ENCODE measurements around the gene FNDC3A. TPM values are rescaled to one million over a fixed set of nuclear protein-coding genes. Genes with fewer than 3 reads are reported as not detected.

Gene FNDC3A
- total RNA-seq, 2 donors from 2014 or later, result 35.3 to 39.0 TPM

DNA sequence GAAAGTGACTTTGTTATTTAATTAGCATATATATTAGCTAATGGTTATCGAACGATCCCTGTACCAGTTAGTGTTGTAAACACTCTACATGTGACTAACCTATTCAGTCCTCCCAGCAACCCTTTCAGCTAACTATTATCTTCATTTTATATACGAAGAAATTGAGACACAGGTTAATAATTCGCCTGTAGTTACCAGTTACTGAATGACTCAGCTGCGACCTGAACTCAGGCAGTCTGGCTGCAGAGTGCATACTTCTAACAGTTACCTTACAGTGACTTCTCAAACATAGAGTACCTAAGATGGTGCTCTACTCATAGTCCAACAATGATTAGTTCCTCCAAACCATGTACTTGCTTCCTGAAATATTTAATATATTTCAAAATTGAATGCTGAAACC is 117.7 kb downstream of the FNDC3A start:
- ATAC-seq (no peak), DNase-seq (ENCODE audit: low spot score) (no peak)
- Mint-ChIP-seq H3K4me3 (no peak overlapping the region), H3K27ac (no peak overlapping the region), H3K4me1 (ENCODE audit: low read depth in 2 of 2) (peaks cover 0 to 5% of the 10 kb centered on the region in 2 donors), H3K36me3 (no peaks in the 10 kb centered on the region), H3K27me3 (no peaks in the 10 kb centered on the region), H3K9me3 (no peaks in the 10 kb centered on the region)

DNA sequence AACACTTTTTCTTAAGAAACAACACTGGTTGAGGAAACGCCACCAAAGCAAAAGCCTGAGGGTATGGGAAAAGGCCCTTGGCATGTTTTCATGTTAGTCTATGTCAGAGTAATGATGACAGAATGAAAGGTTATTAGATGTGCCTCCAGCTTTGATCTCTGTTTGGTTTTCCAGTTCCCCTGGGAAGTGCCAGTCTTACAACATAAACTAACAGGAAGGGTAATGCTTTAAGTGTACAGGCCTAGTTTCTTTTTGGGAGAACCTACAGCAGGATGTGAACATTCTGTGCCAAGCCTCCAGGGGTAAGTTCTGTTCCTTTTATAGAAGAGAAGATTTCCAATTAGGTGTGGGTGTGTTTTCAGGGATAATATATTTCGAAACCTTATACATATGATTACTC is 121.7 kb downstream of the FNDC3A start:
- Mint-ChIP-seq H3K9me3 (no peaks in the 10 kb centered on the region), H3K36me3 (no peaks in the 10 kb centered on the region), H3K4me3 (no peak overlapping the region), H3K27me3 (no peaks in the 10 kb centered on the region), H3K4me1 (ENCODE audit: low read depth in 2 of 2) (peaks cover 6 to 8% of the 10 kb centered on the region in 2 donors), H3K27ac (no peak overlapping the region)
- DNase-seq (ENCODE audit: low spot score) (no peak), ATAC-seq (no peak)

DNA sequence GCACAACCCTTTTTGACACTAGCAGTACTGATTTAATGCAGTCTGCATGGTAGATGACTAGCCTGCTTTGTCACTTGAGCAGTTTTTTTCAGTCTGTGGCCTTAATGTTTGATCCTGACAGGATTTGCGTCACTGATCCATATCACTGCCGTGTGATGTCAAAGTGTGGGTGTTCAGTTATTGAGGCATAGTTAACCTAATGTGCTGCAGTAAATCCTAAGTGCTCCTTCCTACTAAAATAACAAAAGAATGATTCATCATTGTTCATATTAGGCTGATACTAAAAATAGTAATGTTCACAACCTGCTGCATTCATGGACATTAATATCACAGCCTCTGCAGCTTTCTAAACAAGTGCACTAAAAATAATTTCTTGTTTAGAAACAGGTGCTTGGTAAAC is 122.5 kb downstream of the FNDC3A start:
- ATAC-seq, result no peak
- H3K27ac Mint-ChIP-seq, result no peak overlapping the region
- peaks cover 6 to 8% of the 10 kb centered on the region in 2 donors for H3K4me1 Mint-ChIP-seq (ENCODE audit: low read depth in 2 of 2)

DNA sequence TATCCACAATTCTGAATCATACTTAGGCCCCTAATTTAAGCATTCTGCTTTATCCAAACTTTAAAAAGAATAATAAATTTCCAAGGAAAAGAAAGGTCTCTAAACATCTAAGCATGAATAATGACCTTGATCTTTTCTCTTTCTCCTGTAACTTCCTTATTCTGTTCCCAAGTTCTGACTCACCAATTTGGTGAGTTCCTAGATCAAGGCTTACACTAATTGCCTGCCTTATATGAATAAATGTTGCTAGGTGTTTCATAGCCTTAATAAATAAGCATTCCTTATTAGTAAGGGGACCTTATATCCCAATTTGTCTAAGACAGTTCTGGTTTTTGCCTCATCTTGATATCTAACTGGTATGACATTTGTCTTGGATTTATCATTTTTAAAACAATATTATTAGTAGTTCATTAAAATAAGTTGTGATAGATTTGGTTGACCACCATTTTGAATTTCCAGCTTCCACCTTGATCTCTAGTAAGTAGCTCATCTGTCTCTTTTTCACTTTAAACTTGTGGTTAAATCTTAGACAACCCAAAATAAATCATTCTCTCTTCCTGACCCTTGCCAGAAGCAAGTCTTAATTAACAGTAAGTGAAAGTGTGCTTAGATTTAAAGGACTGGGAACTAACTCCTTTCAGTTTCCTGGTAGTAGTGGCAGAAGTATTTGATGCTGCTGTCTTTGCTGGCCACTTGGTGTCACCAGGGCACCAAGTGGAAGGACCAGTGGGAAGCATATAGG is 123.2 kb downstream of the FNDC3A start:
- Mint-ChIP-seq H3K27me3 (no peaks in the 10 kb centered on the region), H3K9me3 (no peaks in the 10 kb centered on the region), H3K36me3 (no peaks in the 10 kb centered on the region), H3K4me3 (no peak overlapping the region), H3K4me1 (ENCODE audit: low read depth in 2 of 2) (peaks cover 6 to 8% of the 10 kb centered on the region in 2 donors), H3K27ac (no peak overlapping the region)
- DNase-seq (ENCODE audit: low spot score), result no peak
- ATAC-seq, result no peak

More for the DNA sequence above, 122.5 kb downstream of the FNDC3A start:
- no peak for DNase-seq (ENCODE audit: low spot score)
- Mint-ChIP-seq H3K9me3 (no peaks in the 10 kb centered on the region), H3K27me3 (no peaks in the 10 kb centered on the region), H3K4me3 (no peak overlapping the region), H3K36me3 (no peaks in the 10 kb centered on the region)

DNA sequence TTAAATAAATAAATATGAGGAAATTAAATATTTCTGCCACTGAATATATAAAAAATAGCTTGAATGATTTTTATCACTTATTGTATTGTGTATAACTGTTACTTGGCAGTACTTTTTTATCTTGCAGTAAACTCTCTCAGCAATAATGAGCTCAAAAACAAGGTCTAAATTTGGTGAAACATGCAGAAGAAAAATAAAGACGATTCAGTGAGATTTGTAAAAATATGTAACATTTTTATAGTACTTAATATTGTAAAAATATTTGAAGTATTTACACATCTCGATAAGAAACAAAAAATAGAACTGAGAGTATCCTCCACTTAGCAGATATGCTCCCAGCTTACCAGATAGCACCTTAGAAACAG is 123.8 kb downstream of the FNDC3A start:
- Mint-ChIP-seq H3K36me3 (no peaks in the 10 kb centered on the region), H3K4me1 (ENCODE audit: low read depth in 2 of 2) (peaks cover 6 to 8% of the 10 kb centered on the region in 2 donors), H3K27me3 (no peaks in the 10 kb centered on the region), H3K9me3 (no peaks in the 10 kb centered on the region), H3K27ac (no peak overlapping the region), H3K4me3 (no peak overlapping the region)
- no peak for ATAC-seq
- no peak for DNase-seq (ENCODE audit: low spot score)

DNA sequence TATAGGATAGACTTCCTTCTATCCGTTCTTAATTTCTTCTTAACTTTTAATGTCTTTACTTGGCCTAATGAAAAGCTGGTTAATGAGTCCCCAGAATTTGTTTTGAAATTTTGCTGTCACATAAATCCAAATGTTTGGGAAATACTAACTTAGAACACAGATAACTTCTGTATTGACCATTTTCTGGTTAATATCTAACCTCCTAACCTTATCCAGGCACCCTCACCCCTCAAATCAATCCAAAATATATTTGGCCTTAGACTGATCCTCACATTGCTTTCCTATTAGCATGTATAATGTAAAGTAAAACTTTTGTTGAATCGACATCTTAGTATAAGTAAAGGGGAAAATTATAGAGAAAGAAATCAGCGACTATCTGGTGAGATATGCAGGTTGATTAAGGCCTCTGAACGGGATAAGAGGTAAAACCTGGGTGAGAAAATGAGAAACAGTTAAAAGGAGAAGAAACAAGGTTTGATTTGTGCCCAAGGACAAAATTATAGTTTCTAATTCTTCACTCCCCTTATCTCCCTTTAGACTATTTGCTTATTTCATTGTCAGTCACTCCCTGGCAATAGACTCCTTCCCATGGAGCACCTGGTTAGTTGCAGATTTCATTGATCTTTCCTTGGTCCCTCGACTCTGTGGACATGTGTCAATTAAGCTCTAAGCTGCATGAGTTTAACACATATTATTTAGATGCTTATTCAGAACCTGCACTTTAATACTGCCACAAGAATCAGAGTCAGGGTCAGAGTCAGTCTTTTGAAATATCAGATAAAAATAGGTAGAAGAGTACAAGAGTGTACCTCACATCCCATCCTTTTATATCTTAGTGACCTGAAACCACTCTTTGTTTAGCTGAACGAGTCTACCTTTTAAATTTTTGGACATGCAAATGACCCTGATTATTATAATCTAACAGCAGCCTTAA is 125.2 kb downstream of the FNDC3A start:
- no peak overlapping the region for H3K27ac Mint-ChIP-seq
- no peaks in the 10 kb centered on the region for H3K27me3 Mint-ChIP-seq
- no peaks in the 10 kb centered on the region for H3K36me3 Mint-ChIP-seq
- H3K4me3 Mint-ChIP-seq, result no peak overlapping the region
- DNase-seq (ENCODE audit: low spot score), result no peak
- peaks cover 6 to 8% of the 10 kb centered on the region in 2 donors for H3K4me1 Mint-ChIP-seq (ENCODE audit: low read depth in 2 of 2)
- ATAC-seq, result no peak
- no peaks in the 10 kb centered on the region for H3K9me3 Mint-ChIP-seq

DNA sequence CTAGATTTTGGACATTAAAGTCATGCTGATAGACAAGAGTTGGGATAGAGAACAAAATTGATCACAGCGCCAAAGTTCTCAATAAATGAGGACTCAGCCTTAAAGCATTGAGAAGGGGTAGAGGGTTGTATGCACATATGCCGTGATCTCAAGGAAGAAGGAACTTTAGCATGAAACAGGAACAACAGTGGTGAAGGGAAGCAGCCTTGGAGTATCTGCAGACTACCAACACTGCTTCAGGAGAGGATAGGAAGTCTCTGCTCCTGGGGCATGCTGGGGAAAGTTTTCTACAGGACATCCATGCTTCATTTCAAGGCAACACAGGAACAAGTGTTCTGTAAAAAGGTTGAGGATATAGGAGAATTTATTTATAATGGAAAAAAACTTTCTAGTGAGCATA is 132.5 kb downstream of the FNDC3A start:
- peaks cover 4 to 6% of the 10 kb centered on the region in 2 donors for H3K4me1 Mint-ChIP-seq (ENCODE audit: low read depth in 2 of 2)
- no peak for ATAC-seq

DNA sequence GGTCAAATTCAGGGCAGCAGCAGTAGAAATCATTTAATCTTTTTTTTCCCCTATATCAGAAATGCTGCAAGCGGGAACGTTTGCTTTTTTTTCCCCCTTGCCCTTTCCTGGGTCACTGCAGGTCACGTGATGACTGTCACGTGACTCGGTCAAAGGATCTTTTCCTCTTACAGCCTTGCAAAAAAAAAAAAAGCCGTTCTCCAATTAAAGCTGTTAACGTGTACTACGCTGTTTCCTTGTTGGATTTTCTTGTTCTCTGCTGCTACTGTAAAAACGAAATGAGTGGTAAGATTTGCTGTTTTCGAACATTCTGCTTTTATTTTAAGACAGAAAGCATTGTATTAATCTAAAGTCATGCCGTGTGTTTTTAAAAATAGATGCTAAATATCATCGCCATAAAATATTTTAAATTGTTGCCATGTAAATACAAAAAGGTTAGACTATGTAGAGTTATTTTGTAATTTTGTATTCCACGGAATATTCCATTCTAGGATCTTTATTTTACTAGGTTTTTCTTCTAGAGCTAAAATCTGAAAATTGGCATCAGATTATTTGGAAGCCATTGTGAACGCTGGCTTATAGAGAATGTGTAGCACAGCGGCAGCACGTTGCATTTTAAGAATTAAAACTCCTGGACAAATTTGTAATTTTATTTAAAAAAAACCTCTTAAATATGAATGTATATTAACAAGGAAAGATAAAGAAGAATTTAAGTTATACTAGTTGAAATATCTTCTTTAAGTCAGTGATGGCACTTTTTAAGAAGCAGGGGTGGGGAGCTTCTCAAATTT is 134.6 kb downstream of the FNDC3A start:
- Mint-ChIP-seq H3K27ac (peak overlapping the region; percentile 77 to 87), H3K27me3 (no peaks in the 10 kb centered on the region), H3K4me3 (peak overlapping the region; percentile 89), H3K36me3 (peaks cover 3% of the 10 kb centered on the region), H3K4me1 (ENCODE audit: low read depth in 2 of 2) (peaks cover 15 to 17% of the 10 kb centered on the region in 2 donors), H3K9me3 (no peaks in the 10 kb centered on the region)
- DNase-seq (ENCODE audit: low spot score), result peak; percentile 88
- ATAC-seq, result peak; percentile 67 to 86

More for the DNA sequence above, 132.5 kb downstream of the FNDC3A start:
- DNase-seq (ENCODE audit: low spot score), result no peak
- no peak overlapping the region for H3K4me3 Mint-ChIP-seq
- H3K27ac Mint-ChIP-seq, result no peak overlapping the region
- H3K9me3 Mint-ChIP-seq, result no peaks in the 10 kb centered on the region
- H3K36me3 Mint-ChIP-seq, result no peaks in the 10 kb centered on the region
- no peaks in the 10 kb centered on the region for H3K27me3 Mint-ChIP-seq

DNA sequence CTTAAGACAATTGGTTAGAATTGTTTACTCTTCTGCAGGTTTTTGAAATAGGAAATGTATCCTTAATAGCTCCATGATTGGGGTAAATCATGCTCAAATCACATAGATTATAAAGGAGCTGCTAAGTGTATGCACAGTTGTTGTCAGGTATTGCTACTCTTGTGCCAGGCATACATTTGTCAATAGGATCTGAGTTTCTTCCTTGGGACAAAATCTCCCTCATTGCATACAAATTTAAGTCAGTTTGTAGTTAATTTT is 135.1 kb downstream of the FNDC3A start:
- no peak for ATAC-seq
- H3K9me3 Mint-ChIP-seq, result no peaks in the 10 kb centered on the region
- no peak for DNase-seq (ENCODE audit: low spot score)
- peak overlapping the region in 1 of 2 donors; percentile 87 for H3K27ac Mint-ChIP-seq
- no peaks in the 10 kb centered on the region for H3K27me3 Mint-ChIP-seq
- H3K4me3 Mint-ChIP-seq, result peak overlapping the region; percentile 89
- H3K4me1 Mint-ChIP-seq (ENCODE audit: low read depth in 2 of 2), result peaks cover 16 to 17% of the 10 kb centered on the region in 2 donors
- H3K36me3 Mint-ChIP-seq, result peaks cover 8% of the 10 kb centered on the region

DNA sequence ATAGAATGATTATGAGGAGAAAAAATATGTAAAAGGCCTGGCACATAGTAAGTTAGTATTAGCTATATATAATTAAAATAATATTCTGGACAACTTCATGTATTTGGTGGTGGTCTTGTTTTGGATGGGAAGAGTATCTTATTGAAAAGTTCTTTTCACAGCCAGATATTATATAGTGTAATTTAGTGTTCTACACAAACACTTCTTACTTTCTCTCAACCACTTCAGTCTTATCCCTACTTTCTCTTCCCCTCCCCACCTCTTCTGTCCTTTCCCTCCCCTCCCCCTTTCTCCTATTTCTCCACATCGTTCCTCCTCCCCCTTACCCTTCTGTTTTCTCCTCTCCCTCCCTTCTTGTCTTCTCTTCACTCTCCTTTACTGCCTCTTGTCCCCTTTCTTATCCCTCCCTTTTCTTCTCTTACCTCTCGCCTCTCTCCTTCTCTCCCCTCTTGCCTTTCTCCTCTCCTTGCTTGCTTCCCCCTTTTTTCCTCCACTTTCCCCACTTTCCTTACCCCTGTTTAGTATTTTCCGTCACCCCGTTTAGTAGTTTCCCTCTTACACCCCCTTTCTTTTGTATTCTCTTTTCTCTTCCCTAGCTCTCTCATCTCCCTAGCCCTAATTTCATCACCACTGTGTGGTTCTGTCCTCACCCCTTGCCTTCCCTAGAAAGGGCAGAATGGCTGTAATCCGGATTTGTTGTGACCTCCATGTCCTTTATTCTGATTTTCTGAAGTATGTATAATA is 137.2 kb downstream of the FNDC3A start:
- Mint-ChIP-seq H3K36me3 (peaks cover 11% of the 10 kb centered on the region), H3K27me3 (no peaks in the 10 kb centered on the region), H3K4me1 (ENCODE audit: low read depth in 2 of 2) (peaks cover 16 to 17% of the 10 kb centered on the region in 2 donors), H3K9me3 (no peaks in the 10 kb centered on the region), H3K27ac (peak overlapping the region; percentile 3 to 75), H3K4me3 (peak overlapping the region; percentile 53)
- ATAC-seq, result no peak
- DNase-seq (ENCODE audit: low spot score), result no peak

DNA sequence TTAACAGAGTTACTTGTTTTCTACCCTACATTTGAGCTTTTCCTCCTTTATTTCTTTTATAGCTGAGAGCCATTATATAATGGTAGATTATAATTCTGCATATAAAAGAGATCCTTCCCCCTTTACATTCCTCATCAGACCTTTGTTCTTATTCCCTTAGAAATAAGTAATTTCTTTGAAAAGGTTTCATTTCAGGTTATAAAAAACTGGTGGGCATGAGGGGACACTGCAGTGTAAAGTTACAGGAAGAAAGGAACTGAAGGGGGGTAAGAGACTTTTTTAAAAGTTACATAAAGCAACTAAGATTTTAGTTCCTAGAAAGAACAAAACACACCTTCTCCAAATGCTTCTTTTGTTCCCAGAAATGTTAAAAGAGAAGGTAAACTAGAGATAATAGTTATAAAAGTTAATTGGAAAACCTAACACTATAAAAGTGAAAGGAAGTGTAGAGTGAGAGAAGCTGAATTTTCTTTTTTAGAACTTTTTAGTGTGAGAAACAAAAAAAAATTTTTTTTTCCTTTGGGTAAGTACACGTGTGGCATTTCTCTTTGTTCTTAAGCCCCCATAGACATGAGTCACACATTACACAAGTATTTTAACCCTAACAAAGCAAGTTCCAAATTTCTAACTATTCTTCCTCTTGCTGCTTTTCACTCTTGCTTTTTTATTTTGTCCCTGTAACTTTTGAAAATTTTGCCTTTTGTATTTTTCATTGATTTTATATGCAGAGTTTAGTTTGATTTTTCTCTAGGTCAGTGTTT is 138.0 kb downstream of the FNDC3A start:
- no peaks in the 10 kb centered on the region for H3K9me3 Mint-ChIP-seq
- DNase-seq (ENCODE audit: low spot score) (no peak), ATAC-seq (no peak)
- no peaks in the 10 kb centered on the region for H3K27me3 Mint-ChIP-seq
- H3K36me3 Mint-ChIP-seq, result peaks cover 11% of the 10 kb centered on the region
- H3K27ac Mint-ChIP-seq, result peak overlapping the region; percentile 3 to 75
- H3K4me1 Mint-ChIP-seq (ENCODE audit: low read depth in 2 of 2), result peaks cover 16 to 17% of the 10 kb centered on the region in 2 donors
- H3K4me3 Mint-ChIP-seq, result peak overlapping the region; percentile 53

DNA sequence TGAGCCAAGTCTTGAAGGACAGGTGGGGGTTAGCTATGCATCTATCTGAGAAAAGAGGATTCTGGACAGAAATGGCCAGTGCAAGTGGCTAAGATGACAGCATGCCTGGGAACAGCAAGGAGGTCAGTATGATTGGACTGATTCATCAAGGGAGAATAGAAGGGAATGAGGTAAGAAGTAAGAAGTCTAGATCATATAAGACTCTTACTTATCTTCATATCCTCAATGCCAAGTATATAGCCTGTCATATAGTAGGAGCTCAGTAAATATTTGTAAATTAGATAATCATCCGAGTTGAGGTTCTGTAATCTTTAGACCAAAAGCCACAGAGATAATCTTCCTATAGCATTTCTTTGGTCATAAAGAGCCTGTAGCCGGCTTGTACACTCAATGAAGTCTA is 141.2 kb downstream of the FNDC3A start:
- ATAC-seq, result no peak

More for the DNA sequence above, 141.2 kb downstream of the FNDC3A start:
- Mint-ChIP-seq H3K4me3 (no peak overlapping the region), H3K9me3 (peaks cover 4% of the 10 kb centered on the region), H3K27ac (no peak overlapping the region), H3K4me1 (ENCODE audit: low read depth in 2 of 2) (peaks cover 23 to 34% of the 10 kb centered on the region in 2 donors), H3K27me3 (no peaks in the 10 kb centered on the region), H3K36me3 (peaks cover 29% of the 10 kb centered on the region)
- DNase-seq (ENCODE audit: low spot score), result no peak

Data from natural killer cell treated with Interleukin-12 subunit alpha and Interleukin-12 subunit beta and Interleukin-15 and Interleukin-18, amount 100 ng/mL, for 72 hours (primary cell).